ENCODE measurements around the gene USP13. TPM values are rescaled to one million over a fixed set of nuclear protein-coding genes. Genes with fewer than 3 reads are reported as not detected.
"Not testable (repeated sequence)": the region's sequence is repeated elsewhere in the genome, so short reads cannot be mapped to it uniquely, and the experiment has no call there.

Gene USP13, protein sequence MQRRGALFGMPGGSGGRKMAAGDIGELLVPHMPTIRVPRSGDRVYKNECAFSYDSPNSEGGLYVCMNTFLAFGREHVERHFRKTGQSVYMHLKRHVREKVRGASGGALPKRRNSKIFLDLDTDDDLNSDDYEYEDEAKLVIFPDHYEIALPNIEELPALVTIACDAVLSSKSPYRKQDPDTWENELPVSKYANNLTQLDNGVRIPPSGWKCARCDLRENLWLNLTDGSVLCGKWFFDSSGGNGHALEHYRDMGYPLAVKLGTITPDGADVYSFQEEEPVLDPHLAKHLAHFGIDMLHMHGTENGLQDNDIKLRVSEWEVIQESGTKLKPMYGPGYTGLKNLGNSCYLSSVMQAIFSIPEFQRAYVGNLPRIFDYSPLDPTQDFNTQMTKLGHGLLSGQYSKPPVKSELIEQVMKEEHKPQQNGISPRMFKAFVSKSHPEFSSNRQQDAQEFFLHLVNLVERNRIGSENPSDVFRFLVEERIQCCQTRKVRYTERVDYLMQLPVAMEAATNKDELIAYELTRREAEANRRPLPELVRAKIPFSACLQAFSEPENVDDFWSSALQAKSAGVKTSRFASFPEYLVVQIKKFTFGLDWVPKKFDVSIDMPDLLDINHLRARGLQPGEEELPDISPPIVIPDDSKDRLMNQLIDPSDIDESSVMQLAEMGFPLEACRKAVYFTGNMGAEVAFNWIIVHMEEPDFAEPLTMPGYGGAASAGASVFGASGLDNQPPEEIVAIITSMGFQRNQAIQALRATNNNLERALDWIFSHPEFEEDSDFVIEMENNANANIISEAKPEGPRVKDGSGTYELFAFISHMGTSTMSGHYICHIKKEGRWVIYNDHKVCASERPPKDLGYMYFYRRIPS
- total RNA-seq, result 9.8 TPM
- long read RNA-seq, full-length matches to known transcripts, result 3 of 18 reads
- long read RNA-seq, partial matches to known transcripts, result 9 of 18 reads
- long read RNA-seq, other reads (novel, unspliced or antisense), result 6 of 18 reads

DNA sequence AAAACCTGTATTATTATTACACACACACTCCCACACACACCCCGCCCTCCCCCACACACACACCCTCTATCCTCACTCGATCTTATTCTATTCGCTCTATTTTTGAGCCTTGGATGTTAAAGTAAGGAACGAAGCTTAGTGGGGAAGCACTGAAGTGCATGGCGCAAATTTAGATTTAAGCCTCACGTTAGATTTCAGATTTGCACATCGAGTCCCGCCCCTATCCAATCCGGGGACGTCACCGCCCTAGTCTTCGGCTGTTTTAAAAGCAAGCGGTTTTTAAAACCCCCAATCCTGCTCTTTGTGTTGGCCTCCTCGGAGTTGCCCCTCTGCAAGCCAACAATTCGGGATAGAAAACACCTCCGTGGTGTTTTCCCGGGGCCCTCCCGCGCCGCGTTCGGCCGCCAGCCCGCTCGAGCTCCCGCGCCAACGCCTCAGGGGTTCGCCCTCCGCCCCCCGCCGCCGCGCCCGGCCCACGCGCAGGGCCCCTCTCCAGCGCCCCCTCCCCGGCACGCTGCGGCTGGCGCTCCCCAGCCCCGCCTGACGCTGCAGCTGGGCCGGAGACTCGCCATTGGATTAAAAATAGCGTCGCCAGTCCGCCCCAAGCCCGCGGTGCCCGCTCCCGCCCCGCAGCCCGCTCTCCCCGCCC, at the start of gene USP13:
Gene USP13, plus strand, starts transcription at position 594 of the 649 bp plus-strand sequence. CDS start 186 bp downstream, outside the sequence.
- peak; percentile 88 for DNase-seq (ENCODE audit: low spot score)

DNA sequence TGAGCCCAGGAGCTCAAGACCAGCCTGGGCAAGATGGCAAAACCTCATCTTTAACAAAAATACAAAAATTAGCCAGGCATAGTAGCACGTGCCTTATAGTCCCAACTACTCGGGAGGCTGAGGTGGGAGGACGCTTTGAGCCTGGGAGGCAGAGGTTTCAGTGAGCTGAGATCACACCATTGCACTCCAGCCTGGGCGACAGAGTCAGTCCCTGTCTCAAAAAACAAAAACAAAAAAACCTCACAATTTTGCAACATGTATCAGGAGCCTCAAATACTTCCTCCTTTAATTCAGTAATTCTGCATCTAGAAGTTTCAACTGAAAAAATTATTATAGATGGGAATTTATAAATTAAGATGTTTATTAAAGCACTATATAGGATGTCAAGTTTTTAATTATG, 49.5 kb upstream of the USP13 start:
- no peak for DNase-seq (ENCODE audit: low spot score)

DNA sequence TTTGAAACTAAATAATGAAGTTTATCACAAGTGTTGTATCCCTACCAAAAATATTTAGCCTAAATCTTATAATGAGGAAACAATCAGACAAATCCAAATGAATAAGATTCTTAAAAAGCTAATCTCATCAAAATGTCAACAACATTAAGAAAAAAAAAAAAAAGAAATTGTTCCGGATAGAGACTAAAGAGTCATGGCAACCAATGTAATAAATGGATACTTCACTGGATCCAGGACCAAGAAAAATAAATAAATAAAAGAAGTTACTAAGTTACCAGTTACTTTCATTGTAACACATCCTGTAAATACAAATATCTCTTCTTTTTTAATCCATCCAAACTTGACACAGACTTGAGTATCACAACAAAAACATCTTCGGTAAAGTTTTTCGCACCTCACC, 49.0 kb upstream of the USP13 start:
- DNase-seq (ENCODE audit: low spot score), result no peak

DNA sequence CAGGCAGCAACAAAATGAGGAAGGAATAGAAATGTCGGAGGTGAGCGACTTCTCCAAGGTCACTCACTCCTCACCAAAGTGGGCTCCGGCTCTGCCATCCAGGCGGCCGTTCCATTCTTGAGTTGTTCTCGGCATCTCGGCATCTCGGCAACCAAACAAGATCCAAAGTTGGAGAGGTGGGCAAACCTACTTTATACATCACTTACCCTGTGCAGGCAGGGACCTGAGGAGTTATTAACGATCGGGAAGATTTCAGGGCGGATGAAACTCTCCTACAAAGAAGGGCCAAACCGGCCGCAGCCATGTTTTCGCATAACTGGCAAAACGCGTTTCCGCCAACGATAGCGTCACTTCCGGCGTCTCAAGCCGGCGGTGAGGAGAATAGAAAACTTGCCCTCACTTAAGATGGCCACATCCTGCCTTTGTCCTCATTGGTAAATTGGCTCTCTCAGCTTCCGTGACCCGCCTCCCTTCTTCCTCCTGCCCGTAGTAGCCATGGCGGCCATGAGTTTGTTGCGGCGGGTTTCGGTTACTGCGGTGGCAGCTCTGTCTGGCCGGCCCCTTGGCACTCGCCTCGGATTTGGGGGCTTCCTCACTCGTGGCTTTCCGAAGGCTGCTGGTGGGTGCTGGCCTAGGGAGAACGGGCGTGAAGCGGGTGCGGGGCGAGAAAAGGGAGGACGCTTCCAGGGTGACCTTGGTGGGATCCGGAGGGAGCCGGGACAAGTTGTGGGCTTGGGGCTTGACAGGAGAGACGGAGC, 48.3 kb upstream of the USP13 start, which contains the start of the genes MRPL47 and NDUFB5:
Gene MRPL47, minus strand, starts transcription at position 318 of the 758 bp plus-strand sequence. Its CDS starts 14 bp downstream, at position 304.
Gene NDUFB5, plus strand, starts transcription at position 474 of the 758 bp plus-strand sequence. Its CDS starts 22 bp downstream, at position 496.
- DNase-seq (ENCODE audit: low spot score), result peak; percentile 96

DNA sequence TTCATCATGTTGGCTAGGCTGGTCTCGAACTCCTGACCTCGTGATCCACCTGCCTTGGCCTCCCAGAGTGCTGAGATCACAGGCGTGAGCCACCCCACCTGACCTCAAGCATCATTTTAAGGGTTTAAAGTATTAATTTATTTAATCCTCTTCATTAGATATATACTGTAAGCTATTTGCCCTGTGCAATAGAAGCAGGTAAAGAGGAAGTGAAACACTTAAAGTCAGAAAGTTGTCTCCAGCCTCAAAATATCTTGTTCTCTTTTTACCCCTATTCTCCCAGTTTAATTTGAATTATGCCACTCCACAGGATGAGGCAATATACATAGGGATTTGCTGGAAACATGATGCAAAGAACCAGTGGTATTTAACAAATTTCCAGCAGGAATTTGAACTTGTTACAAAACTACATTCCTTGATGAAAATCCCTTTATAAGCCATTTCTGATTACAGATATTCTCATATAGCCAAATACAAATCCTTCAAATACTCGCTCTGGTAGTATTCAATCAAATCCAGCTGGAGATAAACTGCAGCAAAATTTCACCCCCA, 46.2 kb upstream of the USP13 start:
- no peak for DNase-seq (ENCODE audit: low spot score)

DNA sequence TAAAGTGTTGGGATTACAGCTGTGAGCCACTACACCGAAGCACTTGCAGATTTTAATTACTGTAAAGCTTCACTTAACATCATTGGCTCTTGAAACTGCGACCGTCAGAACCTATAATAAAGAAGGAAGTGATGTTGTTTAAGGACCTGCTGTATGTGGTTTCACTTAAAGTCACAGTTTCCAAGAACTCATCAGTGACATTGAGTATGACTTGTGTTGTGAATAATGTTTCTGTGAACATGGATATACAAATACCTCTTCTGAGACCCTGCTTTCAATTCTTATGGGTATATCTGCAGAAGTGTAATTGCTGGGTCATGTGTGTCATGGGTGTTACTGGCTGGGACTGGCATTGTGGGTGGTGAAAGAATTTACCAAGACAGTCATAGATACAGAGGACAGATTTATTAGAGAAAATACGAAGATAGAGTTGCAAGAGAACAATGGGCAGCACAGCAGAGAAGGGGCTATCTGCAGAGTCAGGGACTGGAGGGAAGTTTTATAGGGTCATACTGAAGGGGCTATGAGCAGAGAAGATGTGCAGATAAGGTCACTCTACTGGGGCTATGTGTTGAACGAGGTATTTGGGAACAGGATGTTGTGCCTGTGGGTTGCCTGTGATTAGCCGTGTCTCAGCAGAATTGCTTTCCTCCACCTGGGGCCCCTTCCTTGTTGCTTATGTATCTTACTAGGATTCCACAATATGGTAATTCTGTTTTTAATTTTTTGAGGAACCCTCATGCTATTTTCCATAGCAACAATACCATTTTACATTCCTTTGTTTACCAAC, 43.7 kb upstream of the USP13 start:
- DNase-seq (ENCODE audit: low spot score), result no peak

DNA sequence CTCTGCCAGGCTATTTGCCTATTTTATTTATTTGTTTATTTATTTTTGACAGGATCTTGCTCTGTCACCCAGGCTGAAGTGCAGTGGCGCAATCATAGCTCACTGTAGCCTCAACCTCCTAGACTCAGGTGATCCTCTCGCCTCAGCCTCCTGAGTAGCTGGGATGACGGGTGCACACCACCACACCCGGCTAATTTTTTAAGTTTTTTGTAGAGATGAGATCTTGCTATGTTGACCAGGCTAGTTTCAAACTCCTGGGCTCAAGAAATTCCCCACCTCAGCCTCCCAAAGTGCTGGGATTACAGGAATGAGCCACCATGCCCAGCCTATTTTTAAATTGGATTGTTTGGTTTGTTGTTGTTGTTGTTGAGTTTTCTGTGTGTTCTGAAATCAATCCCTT, 42.8 kb upstream of the USP13 start:
- no peak for DNase-seq (ENCODE audit: low spot score)

DNA sequence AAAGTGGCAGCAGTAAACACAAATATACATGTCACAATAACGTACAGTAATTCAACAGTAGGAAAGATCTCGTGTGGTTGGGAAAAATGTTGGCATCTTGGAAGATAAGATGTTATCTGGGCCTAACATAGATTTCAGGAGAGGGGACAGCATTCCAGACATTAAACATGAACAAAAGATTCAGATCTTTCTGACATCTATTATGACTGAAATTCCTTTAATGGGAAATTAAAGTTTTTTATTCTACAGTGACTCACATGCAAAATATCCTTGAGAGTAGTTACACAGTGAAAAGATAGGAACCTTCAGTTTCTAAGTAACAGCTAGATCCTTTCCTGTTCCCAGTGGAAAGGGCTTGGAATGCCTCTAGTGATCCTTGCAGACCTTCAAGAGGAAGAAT, 39.0 kb upstream of the USP13 start:
- DNase-seq (ENCODE audit: low spot score), result no peak

DNA sequence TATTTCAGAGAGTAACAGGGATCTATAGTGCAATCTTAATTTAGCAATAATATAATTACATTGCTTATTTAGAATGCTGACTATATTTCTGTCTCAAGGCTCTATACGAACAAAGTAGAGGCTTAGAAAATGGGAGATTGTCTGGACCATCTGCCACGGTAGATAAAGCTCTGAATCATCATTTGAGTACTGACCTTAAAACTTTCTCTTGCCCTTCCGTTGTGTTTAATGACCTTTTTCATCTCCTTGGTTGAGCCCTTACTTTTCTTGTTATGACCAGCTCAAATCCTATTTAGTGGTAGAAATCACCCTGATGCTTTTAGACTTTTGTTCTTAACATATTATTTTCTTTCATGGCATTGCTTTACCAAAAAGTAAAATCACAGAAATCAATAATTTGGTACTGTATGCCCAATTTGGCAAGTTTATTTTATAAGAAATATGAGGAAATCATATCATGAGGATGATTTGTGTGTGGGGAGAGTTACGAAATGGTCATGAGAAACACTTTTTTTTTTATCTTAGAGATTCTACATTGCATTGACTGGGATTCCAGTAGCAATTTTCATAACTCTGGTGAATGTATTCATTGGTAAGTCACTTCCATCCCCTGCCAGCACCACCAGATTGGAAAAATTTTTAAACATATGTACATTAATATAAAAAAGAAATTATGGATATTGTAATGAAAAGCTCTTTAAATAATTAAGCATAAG, 37.2 kb upstream of the USP13 start:
- no peak for DNase-seq (ENCODE audit: low spot score)

DNA sequence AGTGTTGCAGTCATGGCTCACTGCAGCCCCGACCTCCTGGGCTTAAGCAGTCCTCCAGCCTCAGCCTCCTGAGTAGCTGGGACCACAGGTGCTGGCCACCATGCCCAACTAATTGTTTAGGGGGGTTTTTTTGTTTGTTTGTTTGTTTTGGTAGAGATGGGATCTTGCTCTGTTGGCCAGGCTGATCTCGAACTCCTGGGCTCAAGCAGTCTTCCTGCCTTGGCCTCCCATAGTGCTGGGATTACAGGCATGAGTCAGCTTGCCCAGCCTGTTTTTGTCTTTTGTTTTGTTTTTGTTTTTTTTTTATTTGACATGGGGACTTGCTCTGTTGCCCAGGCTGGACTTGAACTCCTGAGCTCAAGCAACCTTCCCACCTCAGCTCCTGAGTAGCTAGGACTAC, 30.8 kb upstream of the USP13 start:
- DNase-seq (ENCODE audit: low spot score), result no peak

DNA sequence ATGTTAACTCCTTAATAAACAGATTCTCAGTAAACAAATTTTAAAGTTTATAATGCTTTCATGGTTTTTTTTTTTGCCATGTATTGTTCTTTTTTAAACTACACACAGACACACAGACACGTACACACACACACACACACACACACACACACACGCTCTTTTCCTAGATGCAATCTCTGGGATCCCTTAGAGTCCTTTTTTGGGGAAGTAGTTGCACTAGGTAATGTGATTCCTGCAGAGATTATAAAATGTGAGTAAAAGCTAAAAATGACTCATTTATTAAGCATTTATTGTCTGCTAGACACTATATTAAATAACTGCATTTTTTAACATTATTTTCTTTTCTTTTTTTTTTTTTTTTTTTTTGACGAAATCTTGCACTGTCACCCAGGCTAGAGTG, 28.4 kb upstream of the USP13 start:
- no peak for DNase-seq (ENCODE audit: low spot score)

DNA sequence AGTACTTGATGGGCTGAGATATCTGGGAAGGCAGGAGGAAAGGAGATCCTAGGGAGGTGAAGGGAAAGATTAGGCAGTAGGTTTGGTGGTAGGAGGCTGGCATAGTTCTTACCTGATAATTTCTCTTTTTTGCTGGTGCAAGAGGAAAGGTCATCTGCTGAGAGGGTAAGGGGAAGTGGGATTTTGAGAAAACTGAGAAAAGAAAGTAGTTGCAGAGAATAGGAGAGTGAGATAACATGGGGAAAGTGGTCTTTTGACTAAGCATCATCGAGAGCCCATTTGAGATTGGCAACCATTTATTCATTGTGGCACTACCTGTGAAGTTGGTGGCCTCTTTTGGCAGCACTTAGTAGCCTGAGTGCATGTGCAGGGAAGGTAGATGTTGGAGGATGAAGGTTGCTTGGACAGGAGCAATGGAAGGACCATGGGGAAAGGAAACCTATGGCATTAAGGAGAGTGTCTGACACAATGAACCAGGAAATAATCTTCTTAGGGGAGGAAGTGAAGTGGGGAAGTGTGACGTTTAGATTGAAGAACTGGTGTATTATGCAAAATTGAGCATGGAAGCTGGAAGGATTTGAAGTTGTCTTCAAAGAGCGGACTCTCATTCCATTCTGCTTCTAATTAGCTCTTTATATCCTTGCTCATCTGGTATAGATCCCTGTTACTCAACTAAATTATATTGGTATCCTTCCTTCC, 21.9 kb upstream of the USP13 start:
- no peak for DNase-seq (ENCODE audit: low spot score)

DNA sequence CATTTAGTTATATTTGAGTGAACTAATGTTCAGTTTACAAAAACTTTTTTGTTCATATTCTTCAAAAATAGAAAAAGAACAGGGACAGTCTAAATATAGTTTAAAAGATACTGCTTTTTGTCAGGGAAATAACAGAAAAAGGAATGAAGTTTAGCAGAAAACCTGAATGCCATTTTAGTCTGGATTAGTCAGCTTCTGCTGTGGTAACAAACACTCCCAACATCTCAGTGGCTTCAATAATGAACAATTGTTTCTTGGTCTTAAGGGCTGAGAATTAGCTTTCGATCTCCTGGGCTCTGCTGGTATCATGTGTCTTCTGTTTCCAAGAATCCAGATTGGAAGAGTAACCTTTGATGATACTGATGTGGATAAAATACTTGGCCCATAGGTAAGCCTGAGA, 12.4 kb upstream of the USP13 start:
- no peak for DNase-seq (ENCODE audit: low spot score)

DNA sequence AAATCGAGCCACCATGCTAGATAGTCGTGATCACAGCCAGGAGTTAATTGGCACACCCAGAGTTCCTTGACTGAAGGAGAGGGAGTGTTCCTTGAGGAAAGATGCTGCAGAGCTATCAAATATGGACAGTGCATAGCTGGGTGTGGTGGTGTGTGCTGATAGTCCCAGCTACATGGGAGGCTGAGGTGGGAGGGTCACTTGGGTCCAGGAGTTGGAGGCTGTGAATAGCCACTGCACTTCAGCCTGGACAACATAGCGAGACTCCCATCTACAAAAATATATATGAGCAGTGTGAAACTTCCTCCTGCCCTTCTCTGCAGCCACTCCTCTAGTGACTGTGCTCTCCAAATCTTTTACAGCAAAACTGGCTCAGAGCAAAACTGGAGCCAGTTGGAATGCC, 10.0 kb upstream of the USP13 start:
- DNase-seq (ENCODE audit: low spot score), result no peak

DNA sequence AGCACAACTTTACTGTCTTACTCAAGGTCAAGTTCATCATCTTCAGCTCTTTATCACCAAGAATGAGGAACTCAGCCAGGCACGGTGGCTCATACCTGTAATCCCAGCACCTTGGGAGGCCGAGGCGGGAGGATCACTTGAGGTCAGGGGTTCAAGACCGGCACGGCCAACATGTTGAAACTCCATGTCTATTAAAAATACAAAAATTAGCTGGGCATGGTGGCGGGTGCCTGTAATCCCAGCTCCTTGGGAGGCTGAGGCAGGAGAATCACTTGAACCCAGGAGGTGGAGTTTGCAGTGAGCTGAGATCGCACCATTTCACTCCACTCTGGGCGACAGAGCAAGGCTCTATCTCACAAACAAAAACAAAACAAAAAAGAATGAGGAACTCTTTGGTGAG, 9.0 kb upstream of the USP13 start:
- DNase-seq (ENCODE audit: low spot score), result not testable (repeated sequence)

DNA sequence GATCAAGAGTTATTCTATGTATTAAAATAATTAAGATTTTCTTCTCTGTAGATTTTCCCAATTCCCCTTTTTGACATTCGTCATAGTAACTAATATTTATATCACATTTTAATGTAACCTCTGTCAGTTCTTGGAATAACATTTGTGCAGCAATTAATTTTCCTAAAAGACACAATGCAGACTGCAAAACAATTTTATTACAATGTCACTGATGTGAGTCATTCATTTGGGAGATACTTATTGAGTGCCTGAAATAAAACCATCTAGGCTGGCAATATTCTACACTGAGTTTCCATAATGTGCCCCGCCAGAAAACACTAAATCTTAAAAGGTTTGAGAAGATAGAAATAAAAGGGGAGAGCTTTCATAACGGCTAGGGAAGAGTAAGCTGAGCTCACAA, 6.7 kb upstream of the USP13 start:
- no peak for DNase-seq (ENCODE audit: low spot score)

DNA sequence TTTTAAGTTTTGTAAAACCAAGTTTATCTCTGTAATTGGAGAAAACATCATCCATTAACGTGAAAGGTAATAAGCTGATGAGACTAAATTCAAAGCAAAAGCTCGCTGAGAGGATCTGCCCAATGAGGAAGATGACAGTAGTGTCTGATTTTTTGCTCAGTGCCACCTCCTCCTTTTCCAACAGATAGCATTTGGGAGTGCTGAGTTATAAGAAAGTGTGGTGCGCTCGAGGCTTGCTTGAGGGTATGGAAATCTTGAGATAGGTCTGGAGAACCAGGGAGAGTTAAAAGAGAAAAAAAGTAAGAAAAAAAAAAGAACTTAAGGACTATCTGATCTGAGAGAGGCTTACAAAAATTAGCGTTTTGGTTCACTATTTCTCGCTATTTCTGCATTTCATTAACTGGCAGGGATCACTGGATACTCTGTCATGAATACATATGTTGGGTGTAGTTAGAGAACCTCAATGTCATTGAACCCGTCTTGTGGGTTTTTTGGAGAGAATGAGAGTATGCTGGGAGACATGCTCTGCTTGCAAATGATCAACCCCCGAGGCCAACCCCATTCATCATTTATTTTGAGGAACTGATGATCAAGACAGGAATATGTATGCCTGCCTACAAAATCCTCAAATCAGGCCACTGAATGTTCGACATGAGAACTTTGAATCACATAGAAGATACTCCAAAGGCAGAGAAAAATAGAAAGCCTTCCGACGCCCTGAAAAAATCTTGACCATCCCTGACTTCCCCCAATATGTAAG, 973 bp upstream of the USP13 start:
- DNase-seq (ENCODE audit: low spot score), result no peak
